Keratinocyte (primary cell): ENCODE measurements around the gene RNF115.

Source experiments
- CTCF ChIP-seq, 3 experiments: IDR thresholded peaks in 1 of 3; conservative IDR thresholded peaks in 1 of 3; optimal IDR thresholded peaks in 1 of 3; 2 replicates in 2 of 3; 3 replicates in 1 of 3; pipeline versions ENCODE3 to v1.5.1; 2011; ENCODE audit warnings: low read length in 3 of 3, mild to moderate bottlenecking in 3 of 3, moderate library complexity in 2 of 3, control low read depth in 1 of 3, inconsistent platforms in 1 of 3; ENCODE audit not compliant: insufficient read depth in 2 of 3; ENCODE audit errors: extremely low read depth in 1 of 3
- EZH2 ChIP-seq: IDR thresholded peaks from one replicate; pipeline ENCODE4 v1.6.1; 2012; ENCODE audit warnings: inconsistent platforms, mild to moderate bottlenecking, low read length, moderate library complexity

- no peak for TF ChIP-seq CTCF (optimal IDR thresholded peaks at IDR 0.05 in 1 of 3, IDR thresholded peaks at IDR 0.05 in 1 of 3, conservative IDR thresholded peaks at IDR 0.05 in 1 of 3; ENCODE audit: extremely low read depth in 1 of 3, insufficient read depth in 2 of 3, low read length in 3 of 3)
- TF ChIP-seq EZH2 = no peak
Measured at GRCh38 chr1:145730467-145730866, 93.4 kb downstream of the RNF115 start.
